Measurements from ENCODE around the gene B4GAT1. TPM values are rescaled to one million over a fixed set of nuclear protein-coding genes. Genes with fewer than 3 reads are reported as not detected.
"Not testable (repeated sequence)": the region's sequence is repeated elsewhere in the genome, so short reads cannot be mapped to it uniquely, and the experiment has no call there.

B4GAT1 gene
- total RNA-seq, 1 experiment from 2014 or later, result 26.8 TPM

DNA sequence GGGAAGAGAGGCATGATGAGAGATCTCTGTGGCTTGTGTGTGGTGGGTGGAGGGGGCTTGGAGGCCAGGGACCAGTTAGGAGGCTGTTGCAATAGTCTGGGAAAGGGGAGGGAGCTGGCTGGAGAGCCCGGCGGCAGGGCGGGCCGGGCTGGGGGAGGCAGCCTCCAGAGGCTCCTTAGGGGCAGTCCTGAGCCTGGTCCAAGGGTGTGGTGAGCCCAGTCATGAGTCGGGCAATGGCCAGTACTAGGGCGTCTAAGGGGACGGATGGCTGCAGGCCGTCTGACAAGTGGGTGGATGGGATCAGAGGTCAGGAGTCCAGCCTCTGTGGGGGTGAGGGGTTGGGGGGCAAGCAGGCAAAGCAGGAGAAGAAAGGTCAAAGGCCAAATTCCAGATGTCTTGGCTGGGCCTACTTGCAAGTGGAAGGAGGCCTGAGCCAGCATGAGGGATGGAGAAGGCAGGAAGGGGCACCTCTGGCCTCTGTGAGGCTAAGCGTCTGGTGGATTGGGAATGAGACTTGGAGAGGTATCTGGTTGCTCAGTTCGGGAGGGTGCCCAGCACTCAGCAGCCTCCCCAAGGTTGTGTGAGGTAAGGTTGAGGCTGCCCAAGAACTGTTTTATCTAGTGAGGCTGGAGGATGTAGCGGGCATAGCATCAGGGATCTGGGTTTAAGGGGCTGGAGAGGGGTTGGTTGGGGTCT lies 24.5 kb downstream of the B4GAT1 start:
- no peak for DNase-seq (ENCODE audit: low spot score)

DNA sequence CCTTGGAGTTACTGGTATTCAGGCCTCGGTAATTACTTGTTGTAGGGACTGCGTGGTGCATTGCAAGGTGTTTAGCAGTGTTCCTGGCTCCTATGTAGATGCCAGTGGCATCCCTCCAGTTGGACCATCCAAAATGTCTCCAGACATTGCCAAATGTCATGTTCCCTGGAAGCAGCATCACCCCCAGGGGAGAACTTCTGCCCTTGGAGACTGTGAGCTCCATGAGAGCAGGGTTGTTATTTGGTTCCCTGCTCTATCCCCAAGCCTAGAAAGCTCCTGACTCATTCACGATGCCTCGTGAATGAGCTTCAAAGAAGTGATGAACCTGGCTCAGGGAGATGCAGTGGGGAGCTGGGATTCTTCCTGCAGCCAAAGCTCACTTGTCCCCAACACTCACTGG lies 25.8 kb downstream of the B4GAT1 start:
- DNase-seq (ENCODE audit: low spot score), result no peak

DNA sequence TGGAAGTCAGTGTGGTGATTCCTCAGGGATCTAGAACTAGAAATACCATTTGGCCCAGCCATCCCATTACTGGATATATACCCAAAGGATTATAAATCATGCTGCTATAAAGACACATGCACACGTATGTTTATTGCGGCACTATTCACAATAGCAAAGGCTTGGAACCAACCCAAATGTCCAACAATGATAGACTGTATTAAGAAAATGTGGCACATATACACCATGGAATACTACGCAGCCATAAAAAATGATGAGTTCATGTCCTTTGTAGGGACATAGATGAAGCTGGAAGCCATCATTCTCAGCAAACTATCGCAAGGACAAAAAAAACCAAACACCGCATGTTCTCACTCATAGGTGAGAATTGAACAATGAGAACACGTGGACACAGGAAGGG lies 26.7 kb downstream of the B4GAT1 start:
- not testable (repeated sequence) for DNase-seq (ENCODE audit: low spot score)

DNA sequence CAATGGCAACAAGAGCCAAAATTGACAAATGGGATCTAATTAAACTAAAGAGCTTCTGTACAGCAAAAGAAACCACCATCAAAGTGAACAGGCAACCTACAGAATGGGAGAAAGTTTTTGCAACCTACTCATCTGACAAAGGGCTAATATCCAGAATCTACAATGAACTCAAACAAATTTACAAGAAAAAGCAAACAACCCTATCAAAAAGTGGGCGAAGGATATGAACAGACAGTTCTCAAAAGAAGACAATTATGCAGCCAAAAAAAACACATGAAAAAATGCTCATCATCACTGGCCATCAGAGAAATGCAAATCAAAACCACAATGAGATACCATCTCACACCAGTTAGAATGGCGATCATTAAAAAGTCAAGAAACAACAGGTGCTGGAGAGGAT lies 27.1 kb downstream of the B4GAT1 start:
- not testable (repeated sequence) for DNase-seq (ENCODE audit: low spot score)

DNA sequence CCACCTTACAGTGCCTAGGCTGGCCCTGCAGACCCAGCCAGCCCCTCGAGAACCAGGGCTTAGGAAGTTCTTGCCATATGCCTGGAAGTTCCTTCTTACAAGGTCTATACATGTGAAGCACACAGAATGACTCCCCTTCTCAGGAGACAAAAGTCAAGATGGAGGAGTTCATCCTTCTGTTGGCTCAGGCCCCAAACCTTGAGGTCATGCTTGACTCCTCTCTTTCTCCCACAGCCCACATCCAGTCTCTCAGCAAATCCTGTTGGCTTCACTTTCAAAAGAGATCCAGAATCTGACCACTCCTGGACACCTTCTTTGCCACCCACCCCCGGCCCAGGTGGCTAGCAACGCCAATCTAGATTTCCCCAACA lies 28.8 kb downstream of the B4GAT1 start:
- no peak for DNase-seq (ENCODE audit: low spot score)

DNA sequence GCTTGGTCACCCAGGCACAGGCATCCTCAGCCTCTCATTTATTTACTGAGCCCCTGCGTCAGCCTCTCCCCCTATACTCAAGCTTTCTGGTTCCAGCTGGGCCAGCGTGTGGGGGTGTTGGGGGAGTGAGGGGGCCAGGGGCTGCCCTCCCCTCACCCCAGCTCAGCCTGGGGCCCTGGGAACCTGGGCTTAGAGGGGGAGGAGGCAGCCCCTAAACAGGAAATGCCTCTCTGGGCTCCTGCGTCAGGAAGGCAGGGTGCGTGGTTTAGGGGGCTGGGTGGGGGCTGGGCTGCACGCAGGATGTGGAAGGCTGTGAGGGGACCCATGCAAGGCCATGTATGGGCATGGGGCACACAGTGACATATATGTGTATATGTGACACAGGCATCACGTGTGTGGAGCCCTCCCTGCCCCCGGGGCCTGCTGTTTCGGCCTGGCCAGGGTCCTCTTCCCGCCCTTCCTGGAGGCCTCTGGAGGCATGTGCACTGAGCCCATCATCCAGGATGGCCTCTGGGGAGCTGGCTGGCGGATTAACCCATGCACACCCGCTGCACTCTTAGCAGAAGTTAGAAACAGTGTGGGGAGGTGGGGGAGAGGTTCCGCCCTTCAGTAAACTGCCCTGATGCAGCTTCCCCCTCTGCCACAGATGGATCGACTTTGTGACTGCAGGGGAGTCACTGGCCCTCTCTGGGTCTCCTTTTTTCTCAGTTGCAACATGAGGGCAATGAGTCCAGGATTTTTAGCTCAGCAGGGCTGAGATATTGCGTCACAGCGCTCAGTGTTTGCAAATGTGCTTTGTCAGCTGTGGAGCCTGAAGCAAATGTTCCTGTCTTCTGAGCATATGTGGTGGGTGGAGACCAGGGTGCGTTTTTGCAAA lies 29.5 kb downstream of the B4GAT1 start:
- no peak for DNase-seq (ENCODE audit: low spot score)

DNA sequence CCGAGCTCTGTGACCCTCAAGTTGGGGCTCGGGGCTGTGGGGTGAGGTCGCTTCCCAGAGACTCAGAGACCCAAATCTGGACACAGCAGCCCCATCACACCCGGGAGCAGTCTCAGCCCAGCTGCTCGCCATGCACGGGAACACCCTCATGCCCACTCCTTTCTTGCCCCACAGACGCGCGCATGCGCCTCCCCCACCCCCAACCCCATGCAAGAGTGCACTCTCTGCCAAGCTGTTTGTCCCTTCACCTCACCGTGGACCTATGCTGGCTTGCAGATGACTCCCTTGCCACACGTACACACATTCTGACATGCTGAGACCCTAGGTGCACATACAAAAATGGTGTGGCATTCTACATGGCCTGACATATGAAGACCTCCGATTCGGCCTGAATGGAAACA lies 30.1 kb downstream of the B4GAT1 start:
- no peak for DNase-seq (ENCODE audit: low spot score)

DNA sequence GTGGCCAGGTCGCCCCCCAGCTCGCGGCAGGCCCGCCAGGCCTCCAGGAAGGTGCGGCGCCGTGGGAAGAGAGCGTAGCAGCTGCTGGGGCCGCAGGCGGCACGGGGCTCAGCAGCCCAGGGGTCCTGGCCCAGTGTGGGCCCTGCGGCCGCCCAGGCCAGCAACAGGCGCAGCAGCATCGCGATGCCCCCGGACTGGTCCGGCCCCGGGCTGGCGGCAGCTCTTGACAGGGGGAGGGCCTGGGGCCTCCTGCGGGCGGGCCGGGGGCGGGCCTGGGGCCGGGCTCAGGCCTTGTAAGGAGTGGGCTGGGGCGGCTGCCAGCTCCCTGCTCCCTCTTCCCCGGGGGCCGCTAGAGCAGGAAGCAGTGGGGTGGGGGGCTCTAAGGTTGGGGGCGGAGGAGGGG lies 30.6 kb downstream of the B4GAT1 start, which contains the start of gene CD248:
CD248 (minus strand) TSS at position 196 of the 403 bp plus-strand sequence; CDS start at position 179, 17 bp downstream.
- DNase-seq (ENCODE audit: low spot score), result no peak

DNA sequence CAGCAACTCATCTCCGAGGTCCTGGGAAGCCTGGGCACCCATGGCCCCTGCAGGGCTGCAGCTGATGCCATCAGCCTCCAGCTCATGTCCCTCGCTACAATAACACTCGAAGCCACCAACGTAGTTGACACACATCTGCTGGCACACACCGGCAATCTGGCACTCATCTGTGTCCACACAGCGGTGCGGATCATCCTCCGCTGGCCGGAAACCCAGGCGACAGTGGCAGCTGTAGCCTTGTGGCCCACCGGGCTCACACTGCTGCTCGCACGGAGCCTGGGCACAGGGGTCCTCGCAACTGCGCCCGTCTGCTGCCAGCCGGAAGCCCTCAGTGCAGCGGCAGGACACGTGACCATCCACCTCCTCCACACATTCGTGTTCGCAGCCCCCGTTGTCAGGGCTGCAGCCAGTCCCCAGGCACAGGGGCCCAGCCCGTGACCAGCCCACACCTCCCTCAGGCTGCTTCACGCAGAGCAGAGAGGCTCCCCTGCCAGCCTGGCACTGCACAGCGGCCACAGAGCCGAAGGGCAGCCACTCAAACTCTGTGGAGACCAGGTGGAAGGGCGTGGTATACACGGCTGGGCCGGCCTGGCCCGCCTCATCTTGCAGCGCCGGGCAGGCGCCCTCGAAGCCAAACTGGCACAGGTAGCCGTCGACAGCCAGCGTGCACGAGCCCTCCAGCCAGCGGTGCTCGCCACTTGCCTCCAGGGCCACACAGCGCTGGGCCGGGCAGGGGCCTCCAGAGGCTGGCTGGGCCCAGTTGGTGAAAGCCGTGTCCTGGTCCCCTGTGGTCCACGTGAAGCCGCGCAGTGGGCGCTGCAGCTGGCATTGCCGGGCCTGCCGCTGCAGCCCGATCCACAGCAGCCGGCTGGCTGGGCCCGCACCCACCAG lies 31.3 kb downstream of the B4GAT1 start:
- DNase-seq (ENCODE audit: low spot score), result no peak

DNA sequence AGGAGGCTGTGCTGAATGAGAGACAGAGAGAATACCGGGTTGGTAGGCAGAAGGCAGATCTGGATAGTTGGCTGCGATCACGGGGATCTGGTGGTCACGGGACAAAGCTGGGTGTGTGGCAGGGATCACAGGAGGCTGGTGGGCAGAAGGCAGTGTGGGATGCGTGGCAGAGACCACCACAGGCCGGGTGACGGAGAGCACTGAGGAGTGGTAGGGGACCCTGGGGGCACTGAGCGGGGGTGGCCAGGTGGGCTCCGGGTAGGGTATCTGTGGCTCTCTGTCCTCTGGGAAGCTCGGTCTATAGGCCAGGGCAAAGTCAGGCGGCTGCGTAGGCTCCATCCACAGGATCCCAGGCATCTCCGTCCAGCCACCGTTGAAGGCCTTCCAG lies 31.9 kb downstream of the B4GAT1 start:
- DNase-seq (ENCODE audit: low spot score), result no peak

DNA sequence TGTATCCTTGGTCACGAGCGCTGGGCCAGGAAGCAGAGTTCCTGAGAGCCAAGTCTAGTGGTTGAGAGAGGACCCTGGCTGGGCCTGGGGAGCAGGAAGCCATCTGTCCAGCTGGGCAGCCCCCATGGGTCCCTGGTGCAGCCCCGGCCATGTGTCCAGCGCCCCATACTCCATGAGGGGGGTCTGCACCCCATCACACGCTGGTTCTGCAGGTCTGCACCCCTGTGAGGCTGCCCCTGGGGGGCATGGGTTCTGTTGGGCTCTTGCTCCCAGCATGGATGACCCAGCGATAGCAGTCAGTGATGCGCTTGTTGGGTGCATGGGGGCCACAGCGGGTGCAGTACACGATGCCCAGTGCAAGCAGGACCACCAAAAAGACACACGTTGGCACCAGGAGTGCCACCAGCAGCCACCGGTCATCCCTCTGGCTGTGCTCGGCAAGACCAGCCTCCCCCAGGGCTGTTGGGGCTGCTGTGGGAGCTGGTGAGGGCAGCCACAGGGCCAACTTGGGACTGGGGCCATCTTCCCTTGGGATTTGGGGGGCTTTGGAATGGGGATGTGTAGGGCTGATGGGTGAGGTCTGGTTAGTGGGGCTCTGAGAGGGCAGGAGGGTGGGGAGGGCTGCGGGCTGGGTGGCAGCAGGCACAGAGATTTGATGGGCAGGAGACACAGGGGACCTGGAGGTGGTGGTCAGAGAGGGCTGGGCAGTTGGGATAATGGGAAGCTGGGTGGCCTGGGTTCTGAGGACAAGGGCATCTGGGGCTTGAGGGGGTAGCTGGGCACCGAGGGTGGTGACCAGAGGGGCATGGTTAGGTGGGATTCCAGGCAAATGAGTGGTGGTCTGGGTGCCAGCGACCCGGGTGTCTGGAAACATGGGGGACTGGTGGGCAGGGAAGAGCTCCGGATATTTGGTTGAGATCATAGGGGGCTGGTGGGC lies 32.6 kb downstream of the B4GAT1 start:
- no peak for DNase-seq (ENCODE audit: low spot score)

DNA sequence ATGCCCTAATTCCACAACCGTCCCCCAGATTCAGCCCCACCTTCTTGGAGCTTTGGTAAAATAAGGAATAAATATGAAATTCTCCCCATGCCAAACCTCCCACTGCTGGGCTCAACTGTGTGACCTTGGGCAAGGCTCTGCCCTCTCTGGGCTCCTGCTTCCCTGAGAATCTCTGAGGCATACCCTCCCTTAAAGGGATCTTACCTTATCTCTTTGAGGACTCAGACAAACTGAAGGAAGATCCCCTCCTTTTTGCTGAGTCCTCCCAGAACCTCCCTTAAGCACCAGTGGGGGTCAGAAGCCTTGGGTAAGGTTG lies 33.3 kb downstream of the B4GAT1 start:
- DNase-seq (ENCODE audit: low spot score), result no peak

DNA sequence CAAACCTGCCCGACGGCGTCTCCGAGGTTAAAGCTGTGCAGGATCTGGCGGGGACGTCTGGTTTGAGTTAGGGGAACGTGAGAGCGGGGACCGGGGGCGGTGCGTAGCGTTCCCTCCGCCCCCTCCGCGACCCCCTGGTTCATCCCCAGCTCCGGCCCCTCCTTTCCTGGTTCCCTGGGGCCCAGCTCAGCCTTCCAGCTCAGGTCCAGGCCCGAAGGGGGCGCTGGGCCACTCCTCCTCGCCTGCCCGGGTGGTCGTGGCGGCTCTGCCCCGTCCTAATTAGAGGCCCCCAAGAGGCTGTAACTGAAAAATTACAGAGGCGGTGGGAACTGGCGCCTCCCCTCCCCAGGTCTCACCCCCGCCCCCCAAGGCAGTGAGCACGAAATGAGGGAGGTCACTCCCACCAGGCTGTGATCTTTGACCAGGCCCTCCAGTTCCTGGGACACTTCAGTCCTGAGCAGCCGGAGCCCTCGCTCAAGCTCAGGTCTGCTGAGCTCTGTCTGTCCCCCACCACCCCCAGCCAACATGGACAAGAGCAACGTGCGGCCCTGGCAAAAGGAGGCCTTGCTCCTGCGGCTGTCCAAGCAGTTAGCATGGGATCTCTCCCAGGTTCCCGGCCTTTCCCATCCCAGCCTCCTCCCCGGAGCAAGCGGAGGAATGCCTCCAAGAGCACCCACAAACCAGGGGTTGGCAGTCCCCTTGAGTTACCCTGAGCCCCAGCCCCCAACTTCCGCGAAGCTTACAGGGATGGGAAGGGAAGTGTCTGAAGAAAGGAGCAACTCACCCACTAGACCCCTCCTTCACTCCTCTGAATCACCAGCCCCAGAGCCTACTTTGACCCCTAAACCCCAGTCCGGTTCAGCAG lies 33.9 kb downstream of the B4GAT1 start:
- DNase-seq (ENCODE audit: low spot score), result no peak

DNA sequence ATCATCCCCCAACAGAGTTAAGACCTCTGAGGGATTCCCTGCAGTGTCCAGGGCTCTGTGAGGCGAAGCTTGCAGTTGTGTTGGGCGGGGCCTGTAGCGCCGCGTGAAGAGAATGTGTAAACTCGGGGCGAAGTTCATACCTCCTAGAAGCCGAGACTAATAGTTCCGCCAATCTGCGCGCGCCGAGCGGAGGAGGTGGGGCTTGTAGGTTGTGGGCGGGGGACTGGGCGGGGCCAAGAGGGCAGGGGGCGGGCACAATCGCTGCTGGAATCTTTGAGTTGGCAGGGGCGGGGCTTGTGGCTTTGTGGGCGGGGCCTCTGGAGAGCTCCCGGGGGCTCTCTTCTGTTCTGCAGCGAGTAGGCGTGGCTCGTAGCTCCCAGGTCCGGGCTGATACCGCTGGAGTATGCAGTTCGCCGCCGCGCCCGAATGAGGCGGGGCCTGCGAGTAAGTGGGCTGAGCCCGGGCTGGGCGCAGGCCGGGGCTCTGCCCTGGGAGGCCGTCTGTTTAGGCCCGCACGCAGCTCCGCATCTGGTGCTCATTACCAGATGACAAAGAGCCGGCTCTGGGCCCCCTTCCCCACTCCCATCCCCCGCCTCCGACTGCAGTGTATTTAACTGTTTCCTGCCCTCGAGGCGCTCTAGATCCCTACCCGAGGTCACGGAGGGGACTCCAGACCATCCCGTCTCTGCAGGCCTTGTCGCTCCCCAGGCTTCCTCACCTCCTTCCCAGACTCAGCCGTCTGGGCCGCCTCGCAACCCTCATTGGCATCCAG lies 34.7 kb downstream of the B4GAT1 start:
- DNase-seq (ENCODE audit: low spot score), result peak; percentile 99

DNA sequence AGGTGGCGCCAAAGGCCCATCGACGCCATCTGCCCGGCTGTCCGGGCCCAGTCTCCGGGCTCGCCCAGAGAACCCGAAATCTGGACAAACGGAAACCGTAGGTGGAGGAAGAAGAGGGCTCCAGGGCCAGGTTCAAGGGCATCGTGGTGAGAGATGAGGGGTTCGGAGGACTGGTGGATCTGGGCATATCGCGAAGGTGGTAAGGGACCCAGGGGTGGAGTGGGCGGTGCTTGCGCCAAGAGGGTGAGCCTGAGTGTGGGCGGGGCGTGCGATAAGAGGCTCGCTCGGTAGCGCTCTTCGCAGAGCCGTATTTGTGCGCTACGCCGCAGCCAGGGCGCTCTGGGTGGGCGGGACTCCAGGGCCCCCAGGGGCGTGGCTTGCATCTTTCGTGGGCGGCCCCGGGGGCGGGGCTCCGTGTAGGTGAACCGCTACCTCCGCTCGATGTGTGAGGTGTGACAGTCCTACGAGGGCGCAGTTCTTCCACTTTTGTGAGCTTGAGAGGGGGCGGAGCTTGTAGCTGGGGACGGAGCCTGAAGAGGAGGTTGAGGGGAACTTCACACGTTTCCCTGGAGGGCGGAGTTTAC lies 35.4 kb downstream of the B4GAT1 start:
- peak; percentile 98 for DNase-seq (ENCODE audit: low spot score)

DNA sequence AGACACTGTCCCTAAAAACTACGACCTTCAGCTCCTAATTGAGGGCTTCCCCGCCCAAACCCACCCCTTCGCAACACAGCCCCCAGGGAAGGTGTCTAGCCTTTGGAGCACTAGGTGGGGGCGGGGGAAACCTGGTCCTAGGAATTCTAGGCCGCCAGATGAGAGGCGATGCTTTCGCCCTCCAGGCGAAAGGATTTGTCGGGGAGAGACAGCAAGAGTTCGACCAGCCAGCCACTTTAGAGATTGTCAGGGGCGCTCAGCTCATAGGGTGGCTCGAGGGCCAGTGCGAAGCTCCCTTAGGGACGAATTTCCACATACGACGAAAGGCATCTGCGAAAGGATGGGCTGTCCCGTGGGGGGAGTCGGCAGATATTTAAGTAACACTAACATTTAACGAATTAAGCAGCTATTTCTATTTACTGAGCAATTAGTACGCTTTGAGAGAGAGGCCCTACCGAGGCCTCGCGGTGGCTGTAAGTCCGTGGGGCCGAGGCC lies 35.9 kb downstream of the B4GAT1 start:
- no peak for DNase-seq (ENCODE audit: low spot score)

DNA sequence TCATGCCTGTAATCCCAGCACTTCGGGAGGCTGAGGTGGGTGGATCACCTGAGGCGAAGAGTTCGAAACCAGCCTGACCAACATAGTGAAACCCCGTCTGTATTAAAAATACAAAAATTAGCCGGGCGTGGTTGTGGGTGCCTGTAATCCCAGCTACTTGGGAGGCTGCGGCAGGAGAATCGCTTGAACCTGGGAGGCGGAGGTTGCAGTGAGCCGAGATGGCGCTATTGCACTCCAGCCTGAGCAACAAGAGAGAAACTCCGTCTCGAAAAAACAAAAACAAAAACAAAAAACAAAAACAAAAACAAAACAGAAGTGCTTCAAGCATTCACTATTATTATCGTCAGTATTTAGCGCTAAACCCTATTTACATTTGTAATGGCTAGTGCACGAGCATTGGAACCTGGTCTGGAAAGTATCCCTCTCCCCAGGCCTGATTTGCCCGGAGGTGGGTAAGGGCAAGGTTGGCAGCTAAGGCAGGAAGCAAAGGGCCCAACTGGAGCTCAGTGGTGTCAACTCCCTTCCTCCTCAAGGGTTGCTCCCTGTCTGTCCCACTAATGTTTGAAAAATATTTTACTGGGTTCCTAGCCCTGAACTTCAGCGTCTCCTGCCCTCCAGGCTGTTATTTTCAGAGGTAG lies 36.5 kb downstream of the B4GAT1 start:
- not testable (repeated sequence) for DNase-seq (ENCODE audit: low spot score)

DNA sequence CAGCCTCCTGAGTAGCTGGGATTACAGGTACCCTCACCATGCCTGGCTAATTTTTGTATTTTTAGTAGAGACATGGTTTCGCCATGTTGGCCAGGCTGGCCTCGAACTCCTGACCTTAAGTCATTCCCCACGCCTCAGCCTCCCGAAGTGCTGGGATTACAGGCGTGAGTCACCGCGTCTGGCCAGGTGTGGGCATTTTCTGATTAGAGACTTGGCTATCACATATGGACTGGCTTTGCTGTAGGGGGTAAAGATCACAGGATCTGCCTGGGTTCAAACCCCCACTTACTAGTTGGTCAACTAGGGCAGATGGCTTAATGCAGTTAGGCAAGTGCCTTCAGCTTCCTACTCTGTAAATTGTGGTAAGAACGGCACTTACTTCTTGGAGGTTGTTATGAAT lies 37.1 kb downstream of the B4GAT1 start:
- no peak for DNase-seq (ENCODE audit: low spot score)
